Epithelial cell of esophagus (primary cell): ENCODE results near the gene PDE8B.

ENCODE experiments used
- DNase-seq: peaks from one replicate; pipeline ENCODE4 v3.0.0; 2010; ENCODE audit warnings: low read depth
- H3K4me3 ChIP-seq: 2 replicates; pipeline ENCODE4 v1.5.1; 2011; ENCODE audit warnings: mild to moderate bottlenecking, low read length, control low read depth
- TF ChIP-seq, protein P1 (sequence below): IDR thresholded peaks from 2 replicates; pipeline ENCODE4 v1.5.1; 2011; ENCODE audit warnings: low read depth, mild to moderate bottlenecking, low read length, control low read depth, inconsistent platforms; ENCODE audit not compliant: insufficient read depth; ENCODE audit errors: missing control alignments

PDE8B gene

DNA sequence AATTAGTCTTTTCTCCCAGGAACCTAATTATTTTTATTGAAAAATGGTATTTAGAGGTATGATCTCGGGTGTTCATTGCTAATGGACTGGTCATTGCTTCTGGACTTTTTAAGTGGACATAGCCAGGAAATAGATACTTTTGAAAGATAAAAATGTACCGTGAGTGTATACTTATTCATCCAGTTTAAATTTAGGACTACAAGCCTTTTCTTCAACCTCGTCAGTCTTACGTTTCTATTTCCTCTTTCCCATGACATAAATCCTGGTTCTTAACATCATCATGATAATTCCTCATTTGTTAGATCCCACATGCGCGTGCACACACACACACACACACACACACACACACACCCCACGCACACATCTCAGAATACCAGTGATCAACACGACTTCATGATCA, 15.1 kb downstream of the PDE8B start:
- H3K4me3 ChIP-seq = no peak overlapping the region
- TF ChIP-seq, protein P1, sequence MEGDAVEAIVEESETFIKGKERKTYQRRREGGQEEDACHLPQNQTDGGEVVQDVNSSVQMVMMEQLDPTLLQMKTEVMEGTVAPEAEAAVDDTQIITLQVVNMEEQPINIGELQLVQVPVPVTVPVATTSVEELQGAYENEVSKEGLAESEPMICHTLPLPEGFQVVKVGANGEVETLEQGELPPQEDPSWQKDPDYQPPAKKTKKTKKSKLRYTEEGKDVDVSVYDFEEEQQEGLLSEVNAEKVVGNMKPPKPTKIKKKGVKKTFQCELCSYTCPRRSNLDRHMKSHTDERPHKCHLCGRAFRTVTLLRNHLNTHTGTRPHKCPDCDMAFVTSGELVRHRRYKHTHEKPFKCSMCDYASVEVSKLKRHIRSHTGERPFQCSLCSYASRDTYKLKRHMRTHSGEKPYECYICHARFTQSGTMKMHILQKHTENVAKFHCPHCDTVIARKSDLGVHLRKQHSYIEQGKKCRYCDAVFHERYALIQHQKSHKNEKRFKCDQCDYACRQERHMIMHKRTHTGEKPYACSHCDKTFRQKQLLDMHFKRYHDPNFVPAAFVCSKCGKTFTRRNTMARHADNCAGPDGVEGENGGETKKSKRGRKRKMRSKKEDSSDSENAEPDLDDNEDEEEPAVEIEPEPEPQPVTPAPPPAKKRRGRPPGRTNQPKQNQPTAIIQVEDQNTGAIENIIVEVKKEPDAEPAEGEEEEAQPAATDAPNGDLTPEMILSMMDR = no peak
- no peak for DNase-seq

DNA sequence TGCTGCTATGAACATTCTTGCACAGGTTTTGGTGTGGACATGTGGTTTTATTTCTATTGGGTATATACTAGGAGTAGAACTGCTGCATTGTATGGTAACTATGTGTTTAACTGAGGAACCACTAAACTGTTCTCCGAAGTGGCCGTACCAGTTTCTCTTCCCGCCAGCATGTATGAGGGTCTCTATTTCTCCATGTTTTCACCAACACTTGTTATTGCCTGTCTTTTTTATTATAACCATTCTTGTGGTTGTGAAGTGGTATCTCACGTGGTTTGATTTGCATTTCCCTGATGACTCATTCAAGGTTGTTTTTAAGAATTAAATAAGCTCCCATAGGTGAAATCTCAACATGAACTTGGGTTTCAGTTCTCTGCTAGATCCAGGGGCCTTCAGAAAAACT, 19.4 kb downstream of the PDE8B start:
- H3K4me3 ChIP-seq = no peak overlapping the region
- DNase-seq = no peak
- TF ChIP-seq, protein P1 = no peak

DNA sequence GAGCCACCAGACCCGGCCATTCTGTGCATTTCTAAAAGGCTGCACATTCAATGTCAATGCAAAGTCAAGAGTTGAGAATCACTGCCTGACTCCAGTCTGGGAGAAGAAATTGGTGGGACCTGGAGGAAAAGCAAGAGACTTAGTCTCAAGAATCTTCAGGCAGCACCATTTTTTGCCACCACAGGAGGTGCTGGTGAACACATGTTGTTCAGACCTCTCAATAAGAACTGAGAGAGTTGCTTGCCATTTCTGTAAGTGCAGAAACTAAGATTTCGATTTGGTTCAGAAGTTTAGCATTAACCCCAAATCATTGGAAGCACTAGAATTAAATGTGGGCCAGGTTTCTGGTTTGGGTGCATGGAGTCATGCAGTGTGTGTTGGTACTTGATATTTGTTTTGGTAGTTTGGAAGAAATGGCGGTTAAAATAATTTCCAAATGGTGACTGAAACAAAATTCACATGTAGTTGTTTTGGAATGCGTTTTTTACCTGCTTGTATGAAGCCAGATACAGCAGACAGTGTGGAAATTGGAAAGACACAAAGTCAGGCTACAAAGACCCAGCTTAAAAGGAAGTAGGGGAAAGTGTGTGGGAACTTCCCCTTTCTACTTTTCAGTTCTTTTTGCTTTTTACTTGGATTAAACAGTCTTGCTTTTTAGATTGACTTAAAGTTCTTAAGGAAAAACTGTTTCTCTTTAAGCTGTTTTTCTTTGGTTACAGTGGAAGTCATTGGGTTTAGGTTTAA, 20.4 kb downstream of the PDE8B start:
- no peak overlapping the region for H3K4me3 ChIP-seq
- DNase-seq = peak; percentile 5
- TF ChIP-seq, protein P1 = no peak

DNA sequence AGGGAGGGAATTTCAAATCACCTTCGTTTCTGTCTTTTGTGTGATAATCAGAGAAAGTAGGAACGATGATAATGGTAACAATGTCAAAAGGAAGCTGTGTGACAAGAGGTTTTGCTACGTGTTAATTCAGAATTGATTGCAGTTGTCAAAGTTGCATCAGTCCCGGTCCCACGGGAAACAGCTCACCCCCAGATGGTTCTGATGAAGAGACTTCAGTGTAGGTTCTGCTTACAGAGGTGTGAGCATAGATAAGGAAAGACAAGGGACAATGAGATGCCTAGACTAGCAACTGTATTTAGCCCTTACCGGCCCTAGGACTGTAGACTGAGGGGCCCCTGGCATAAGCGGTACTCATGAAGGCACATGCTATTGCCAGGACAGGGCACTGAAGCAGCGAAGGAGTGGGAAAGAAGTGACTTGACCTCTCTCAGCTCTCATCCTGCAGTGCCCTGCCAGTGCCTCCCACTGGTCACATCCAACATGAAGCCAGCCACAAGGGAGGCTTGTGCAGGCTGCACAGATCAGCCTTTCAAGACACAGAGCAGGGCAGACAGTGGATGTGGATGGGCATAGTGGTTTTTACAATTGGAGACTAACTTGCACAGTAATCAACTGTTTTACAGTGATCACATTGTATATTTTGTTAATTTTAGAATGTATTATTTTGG, 21.1 kb downstream of the PDE8B start:
- DNase-seq = no peak
- TF ChIP-seq, protein P1 = no peak
- H3K4me3 ChIP-seq = no peak overlapping the region

DNA sequence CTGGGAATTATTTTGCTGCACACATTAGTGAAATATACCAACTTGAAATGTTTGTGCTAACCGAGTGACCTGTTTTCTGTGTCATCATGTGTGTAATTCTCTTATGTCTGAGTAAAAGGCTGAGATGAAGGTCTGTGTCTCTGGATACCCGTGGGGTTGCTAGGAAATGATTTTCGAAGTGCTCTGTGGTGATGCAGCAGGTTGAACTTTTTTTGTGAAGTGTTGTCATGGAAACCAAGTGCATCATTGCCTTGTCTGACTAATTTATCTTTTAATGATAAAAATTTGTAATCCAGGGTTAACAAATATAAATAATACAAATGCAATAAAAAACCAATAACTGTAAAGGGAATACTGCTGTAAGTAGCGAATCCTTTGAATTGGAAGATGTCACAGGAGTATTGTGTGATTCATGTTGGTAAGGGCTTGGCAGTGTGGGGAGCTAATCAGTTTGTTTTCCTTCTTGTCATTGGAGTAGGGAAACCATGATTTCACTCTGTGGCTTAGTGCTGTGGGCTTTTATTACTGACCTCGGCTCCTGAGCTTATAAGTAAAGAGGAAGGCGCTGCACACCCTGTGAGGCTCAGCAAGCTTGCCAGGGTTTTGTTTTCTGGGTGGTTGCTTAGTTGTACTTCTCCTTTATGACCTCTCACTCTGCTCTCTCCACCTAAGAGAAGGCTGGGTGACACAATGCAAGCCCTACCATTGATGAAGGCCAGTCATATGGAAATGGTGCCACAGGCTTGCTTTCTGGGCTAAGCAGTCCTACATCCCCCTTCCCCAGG, 22.3 kb downstream of the PDE8B start:
- no peak overlapping the region for H3K4me3 ChIP-seq
- TF ChIP-seq, protein P1 = no peak
- no peak for DNase-seq

DNA sequence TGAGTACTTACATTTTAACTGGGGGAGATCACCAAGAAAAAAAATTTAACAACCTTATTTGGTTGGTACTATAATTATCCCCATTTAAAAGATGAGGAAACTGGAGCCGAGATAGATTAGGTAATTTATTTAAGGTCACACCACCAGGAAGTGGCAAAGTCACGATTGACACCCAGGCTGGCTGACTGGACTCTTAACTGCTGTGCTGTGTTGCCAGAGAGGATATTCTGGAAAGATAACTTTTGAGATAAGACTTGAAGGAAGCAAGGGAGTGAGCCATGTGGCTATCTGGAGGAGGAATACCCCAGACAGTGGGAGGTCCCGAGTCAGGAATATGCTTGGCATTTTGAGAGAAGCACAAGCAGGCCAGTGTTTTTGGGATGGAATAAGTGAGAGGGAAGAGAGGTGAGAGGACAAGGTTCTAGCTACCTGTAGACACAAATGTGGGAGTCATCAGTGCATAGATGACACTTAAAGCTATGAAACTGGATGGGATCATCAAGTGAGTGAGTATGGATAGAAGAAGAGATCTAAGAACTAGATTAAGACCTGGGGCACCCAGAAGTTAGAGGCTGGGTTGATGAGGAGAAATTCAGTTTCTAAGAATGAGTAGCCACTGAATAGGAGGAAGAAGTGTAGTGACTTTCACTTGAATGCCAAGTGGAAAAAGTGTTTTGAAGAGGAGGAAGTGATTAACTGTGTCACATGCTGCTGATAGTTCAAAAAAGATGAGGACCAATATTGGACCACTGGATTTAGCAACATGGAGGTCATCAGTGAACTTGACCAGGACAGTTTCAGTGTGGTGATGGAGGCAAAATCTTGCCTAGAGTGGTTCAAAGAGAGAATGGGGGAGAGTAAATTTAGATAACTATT, 25.6 kb downstream of the PDE8B start:
- TF ChIP-seq, protein P1 = no peak
- DNase-seq = no peak
- no peak overlapping the region for H3K4me3 ChIP-seq
